Posterior cingulate gyrus (tissue), 11 donors: ENCODE measurements around the gene APOL1.
"Not testable (repeated sequence)": the region's sequence is repeated elsewhere in the genome, so short reads cannot be mapped to it uniquely, and the experiment has no call there.

Experiments
- DNase-seq, 10 donors: peaks; one replicate each; pipeline versions ENCODE4 v3.0.0 to v3.0.0-alpha.2; 2020 to 2021; ENCODE audit warnings: mixed read lengths in 3 of 10
- intact Hi-C: fragments of 100-400 bp; cut with DNase I; formaldehyde crosslinking; loops from one replicate; pipeline ENCODE4 v1.15.1; 2023

The APOL1 gene

GRCh38 chr22:36223504-36223903 lies 29.4 kb upstream of the APOL1 start:
- intact Hi-C loops, result loop anchor here (5.0 kb wide), 1 partner anchor 76 kb away; no protein-coding TSS in a partner anchor
- DNase-seq, result no peak

GRCh38 chr22:36224245-36224644 lies 28.7 kb upstream of the APOL1 start:
- intact Hi-C loops, result loop anchor here (5.0 kb wide), 1 partner anchor 77 kb away; no protein-coding TSS in a partner anchor
- DNase-seq, result no peak

GRCh38 chr22:36225333-36225922 lies 27.5 kb upstream of the APOL1 start:
- intact Hi-C loops, result no loop called here
- no peak for DNase-seq

GRCh38 chr22:36226189-36226588 lies 26.7 kb upstream of the APOL1 start:
- intact Hi-C loops, result no loop called here
- DNase-seq, result no peak

- DNase-seq, result no peak
- intact Hi-C loops, result no loop called here
These were observed 25.5 kb upstream of the APOL1 start for GRCh38 chr22:36227396-36227795.

- intact Hi-C loops, result no loop called here
- DNase-seq, result no peak
These were observed 25.1 kb upstream of the APOL1 start for GRCh38 chr22:36227806-36228205.

- intact Hi-C loops, DNase-seq: not testable (repeated sequence)
These were observed 24.6 kb upstream of the APOL1 start for GRCh38 chr22:36228369-36228768.

- intact Hi-C loops, result no loop called here
- no peak for DNase-seq
These were observed 24.0 kb upstream of the APOL1 start for GRCh38 chr22:36228944-36229343.

- intact Hi-C loops, DNase-seq: not testable (repeated sequence)
These were observed 23.3 kb upstream of the APOL1 start for GRCh38 chr22:36229649-36230048.

GRCh38 chr22:36231051-36231450 lies 21.9 kb upstream of the APOL1 start:
- not testable (repeated sequence) for DNase-seq

GRCh38 chr22:36232715-36233401 lies 20.1 kb upstream of the APOL1 start:
- no peak for DNase-seq
- intact Hi-C loops, result no loop called here

More at GRCh38 chr22:36231051-36231450, 21.9 kb upstream of the APOL1 start:
- intact Hi-C loops, result not testable (repeated sequence)

- no peak for DNase-seq
- intact Hi-C loops, result no loop called here
These were observed 19.1 kb upstream of the APOL1 start for GRCh38 chr22:36233796-36234195.

GRCh38 chr22:36234213-36234612 lies 18.7 kb upstream of the APOL1 start:
- no peak for DNase-seq
- intact Hi-C loops, result no loop called here

- intact Hi-C loops, result loop anchor here (5.0 kb wide), 2 partner anchors 42 to 43 kb away; no protein-coding TSS in a partner anchor
- DNase-seq, result no peak
These were observed 18.0 kb upstream of the APOL1 start for GRCh38 chr22:36234919-36235318.

- intact Hi-C loops, result loop anchor here (5.0 kb wide), 2 partner anchors 42 to 43 kb away; no protein-coding TSS in a partner anchor
- no peak for DNase-seq
These were observed 17.3 kb upstream of the APOL1 start for GRCh38 chr22:36235585-36235984.

GRCh38 chr22:36236388-36237319 lies 16.3 kb upstream of the APOL1 start:
- intact Hi-C loops, result loop anchor here (5.0 kb wide), 2 partner anchors 41 to 44 kb away; no protein-coding TSS in a partner anchor
- DNase-seq, result no peak

- peak in 4 of 10 donors; percentile 39 to 89 (median 70) for DNase-seq
- intact Hi-C loops, result loop anchor here (5.0 kb wide), 2 partner anchors 40 to 45 kb away; no protein-coding TSS in a partner anchor
These were observed 15.2 kb upstream of the APOL1 start for GRCh38 chr22:36237462-36238372.

GRCh38 chr22:36238373-36239149 lies 14.4 kb upstream of the APOL1 start:
- no peak for DNase-seq
- intact Hi-C loops, result loop anchor here (5.0 kb wide), 2 partner anchors 39 to 46 kb away; no protein-coding TSS in a partner anchor

GRCh38 chr22:36239150-36239400 lies 13.9 kb upstream of the APOL1 start:
- intact Hi-C loops, result loop anchor here (5.0 kb wide), 2 partner anchors 38 to 47 kb away; no protein-coding TSS in a partner anchor
- DNase-seq, result no peak
